ENCODE results near the gene FHIT. TPM values are rescaled to one million over a fixed set of nuclear protein-coding genes. Genes with fewer than 3 reads are reported as not detected.

Gene FHIT
- total and polyA plus RNA-seq, 2 of the 4 experiments (the other 2 are of a cell fraction), result 0.07 TPM; not detected in 1

- no peak overlapping the region for H3K23ac ChIP-seq (ENCODE audit: low read depth, low read length)
- no CpG with 5 or more reads among the region's 4 CpGs for WGBS, 2 experiments (ENCODE audit: extremely low coverage in 2 of 2, insufficient read length in 1 of 2)
- intact Hi-C loops (cut with micrococcal nuclease) (no loop called here), dilution Hi-C loops (cut with HindIII; ENCODE audit: low sequenced_read_pairs, unreplicated experiment) (no loop called here), in situ Hi-C loops (cut with MboI; ENCODE audit: low sequenced_read_pairs) (no loop called here)
- POLR2A ChIA-PET (ENCODE audit: unreplicated experiment), result no interaction called here
- H3K36me3 ChIP-seq (ENCODE audit: control insufficient read depth, insufficient read depth, low read length), result no peaks in the 10 kb centered on the region
- H3K14ac ChIP-seq (replicated peaks; ENCODE audit: low read depth, low read length), result no peak overlapping the region
- no peak for DNase-seq
- no peak overlapping the region for H3K27ac ChIP-seq (ENCODE audit: insufficient read depth, low read length)
- H3K9ac ChIP-seq (ENCODE audit: low read depth, low read length), result no peak overlapping the region
- no peaks in the 10 kb centered on the region for H3K9me1 ChIP-seq (ENCODE audit: insufficient read depth, low read length)
- no peak overlapping the region for H2AK5ac ChIP-seq (ENCODE audit: low read depth, low read length)
- no peak overlapping the region for H2BK5ac ChIP-seq (ENCODE audit: low read depth, low read length, poor library complexity, severe bottlenecking)
- H3K27me3 ChIP-seq (ENCODE audit: control insufficient read depth, insufficient read depth, low read length), result no peaks in the 10 kb centered on the region
- no peak overlapping the region for H2AFZ ChIP-seq (replicated peaks; ENCODE audit: low read length, poor library complexity)
- H3K18ac ChIP-seq (ENCODE audit: low read depth, low read length), result no peak overlapping the region
- no TSS peak for BruUV-seq (replicated peaks)
- no peak overlapping the region for H3K4ac ChIP-seq (ENCODE audit: low read depth, low read length)
- no peak overlapping the region for H2BK120ac ChIP-seq (ENCODE audit: low read depth, low read length)
- no peak overlapping the region for H3K4me3 ChIP-seq (ENCODE audit: insufficient read depth, low read depth, low read length)
- no peak overlapping the region for H3K4me2 ChIP-seq (ENCODE audit: low read depth, low read length)
- H3K4me1 ChIP-seq (ENCODE audit: control insufficient read depth, insufficient read depth, low read length), result no peaks in the 10 kb centered on the region
- H2BK15ac ChIP-seq (ENCODE audit: low read depth, low read length), result no peak overlapping the region
- no peaks in the 10 kb centered on the region for H3K79me1 ChIP-seq (ENCODE audit: low read depth in 1 of 2, low read length in 2 of 2)
- CTCF ChIA-PET, result no interaction called here
- ATAC-seq (ENCODE audit: low read depth), result no peak
- H3K9me3 ChIP-seq (ENCODE audit: control insufficient read depth, insufficient read depth, low read length), result no peaks in the 10 kb centered on the region
- TF ChIP-seq CHD1 (IDR thresholded peaks at IDR 0.05; ENCODE audit: low read depth, low read length) (no peak), RCOR1 (IDR thresholded peaks at IDR 0.05; ENCODE audit: insufficient replicate concordance, low read length) (no peak), BHLHE40 (IDR thresholded peaks at IDR 0.05; ENCODE audit: low read depth, low read length) (no peak), CTCF (conservative IDR thresholded peaks at IDR 0.05; ENCODE audit: low read depth, low read length) (no peak), MAFK (IDR thresholded peaks at IDR 0.05; ENCODE audit: low read depth, low read length) (no peak)
- H3K56ac ChIP-seq (ENCODE audit: extremely low read depth, insufficient read depth, low read length), result no peak overlapping the region
- no peak overlapping the region for H4K8ac ChIP-seq (ENCODE audit: low read depth in 2 of 2, low read length in 2 of 2)
- no peak overlapping the region for H4K5ac ChIP-seq (ENCODE audit: low read depth, low read length)
- no peak overlapping the region for H4K91ac ChIP-seq (ENCODE audit: insufficient read depth, low read depth, low read length)
- no peak overlapping the region for H2BK20ac ChIP-seq (ENCODE audit: low read depth, low read length)
- H4K20me1 ChIP-seq (ENCODE audit: insufficient read depth, low read length), result no peaks in the 10 kb centered on the region
- no peak overlapping the region for H2AK9ac ChIP-seq (replicated peaks; ENCODE audit: low read depth, low read length, poor library complexity)
Measured at GRCh38 chr3:61300006-61300380, 48.7 kb upstream of the FHIT start.
